ENCODE measurements around the gene SESN1. TPM values are rescaled to one million over a fixed set of nuclear protein-coding genes. Genes with fewer than 3 reads are reported as not detected.

SESN1 gene
- total RNA-seq, 1 experiment from 2014 or later: 17.5 TPM

DNA sequence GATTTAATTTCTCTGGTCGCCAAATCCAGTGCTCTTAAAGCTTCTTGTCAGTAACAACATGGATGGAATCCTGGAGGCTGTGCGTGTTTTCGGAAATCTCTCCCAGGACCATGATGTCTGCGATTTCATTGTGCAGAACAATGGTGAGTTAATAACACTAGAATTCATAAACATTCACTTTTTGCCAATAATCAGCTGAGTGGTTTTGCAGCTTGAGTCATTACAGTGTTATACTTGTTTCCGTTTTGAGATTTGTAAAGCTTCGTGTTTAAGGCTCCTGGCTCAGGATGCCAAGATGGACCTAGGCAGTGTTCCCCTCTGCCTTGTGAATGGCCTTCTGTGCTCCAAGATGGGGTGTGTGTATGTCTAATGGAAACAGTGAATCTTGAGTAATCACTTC lies 132.7 kb downstream of the SESN1 start:
- Histone ChIP-seq H3K79me1 (ENCODE audit: insufficient read depth, low read depth, low read length, poor library complexity, severe bottlenecking) (no peaks in the 10 kb centered on the region), H3K27ac (ENCODE audit: insufficient read length, low read depth, low read length) (no peak overlapping the region), H3T11ph (ENCODE audit: low read length) (no peak overlapping the region), H4K91ac (ENCODE audit: insufficient read length, low read depth, low read length) (no peak overlapping the region), H3K27me3 (ENCODE audit: insufficient read depth, low read length) (no peaks in the 10 kb centered on the region), H2BK15ac (ENCODE audit: low read depth, low read length) (no peak overlapping the region), H3K4me1 (ENCODE audit: insufficient read depth, low read length) (no peaks in the 10 kb centered on the region; the same call in 1 of the 2 replicates), H2BK120ac (ENCODE audit: low read depth, low read length, poor library complexity, severe bottlenecking) (no peak overlapping the region), H2AFZ (ENCODE audit: low read length) (no peak overlapping the region), H3K4me2 (ENCODE audit: insufficient read depth, insufficient read length, low read length) (no peak overlapping the region), H4K8ac (replicated peaks; ENCODE audit: insufficient read length, low read depth, low read length) (no peak overlapping the region), H3K9ac (ENCODE audit: extremely low read depth, insufficient read length, low read length) (no peak overlapping the region), H3K4ac (ENCODE audit: low read depth, low read length) (no peak overlapping the region), H3K79me2 (ENCODE audit: insufficient read depth, low read length) (no peaks in the 10 kb centered on the region), H3K18ac (ENCODE audit: insufficient read length, low read depth, low read length) (no peak overlapping the region), H4K5ac (ENCODE audit: insufficient read length, low read depth, low read length) (no peak overlapping the region), H3K56ac (ENCODE audit: insufficient read length, low read depth, low read length) (no peak overlapping the region), H3K23ac (ENCODE audit: insufficient read length, low read depth, low read length) (no peak overlapping the region), H4K20me1 (ENCODE audit: control insufficient read depth, insufficient read depth, insufficient read length) (no peaks in the 10 kb centered on the region), H2AK5ac (ENCODE audit: insufficient read length, low read length) (no peak overlapping the region), H3K14ac (ENCODE audit: insufficient read depth, low read length) (no peak overlapping the region), H2BK20ac (ENCODE audit: low read depth, low read length, poor library complexity, severe bottlenecking) (no peak overlapping the region), H3K9me3 (ENCODE audit: control insufficient read depth, low read depth, low read length) (no peaks in the 10 kb centered on the region), H2BK12ac (ENCODE audit: insufficient read length, low read depth, low read length) (no peak overlapping the region), H3K23me2 (ENCODE audit: insufficient read length, low read depth, low read length, poor library complexity, severe bottlenecking) (no peaks in the 10 kb centered on the region), H2BK5ac (ENCODE audit: insufficient read length, low read length) (no peak overlapping the region)
- TF ChIP-seq, protein P1, sequence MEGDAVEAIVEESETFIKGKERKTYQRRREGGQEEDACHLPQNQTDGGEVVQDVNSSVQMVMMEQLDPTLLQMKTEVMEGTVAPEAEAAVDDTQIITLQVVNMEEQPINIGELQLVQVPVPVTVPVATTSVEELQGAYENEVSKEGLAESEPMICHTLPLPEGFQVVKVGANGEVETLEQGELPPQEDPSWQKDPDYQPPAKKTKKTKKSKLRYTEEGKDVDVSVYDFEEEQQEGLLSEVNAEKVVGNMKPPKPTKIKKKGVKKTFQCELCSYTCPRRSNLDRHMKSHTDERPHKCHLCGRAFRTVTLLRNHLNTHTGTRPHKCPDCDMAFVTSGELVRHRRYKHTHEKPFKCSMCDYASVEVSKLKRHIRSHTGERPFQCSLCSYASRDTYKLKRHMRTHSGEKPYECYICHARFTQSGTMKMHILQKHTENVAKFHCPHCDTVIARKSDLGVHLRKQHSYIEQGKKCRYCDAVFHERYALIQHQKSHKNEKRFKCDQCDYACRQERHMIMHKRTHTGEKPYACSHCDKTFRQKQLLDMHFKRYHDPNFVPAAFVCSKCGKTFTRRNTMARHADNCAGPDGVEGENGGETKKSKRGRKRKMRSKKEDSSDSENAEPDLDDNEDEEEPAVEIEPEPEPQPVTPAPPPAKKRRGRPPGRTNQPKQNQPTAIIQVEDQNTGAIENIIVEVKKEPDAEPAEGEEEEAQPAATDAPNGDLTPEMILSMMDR (conservative IDR thresholded peaks at IDR 0.05): no peak
- WGBS (ENCODE audit: extremely low coverage, insufficient read length, low lambda C conversion rate): no CpG with 5 or more reads among the region's 6 CpGs
- no peak overlapping the region for H3K27ac Mint-ChIP-seq
- DNase-seq: no peak
- no peaks in the 10 kb centered on the region for H3K36me3 Mint-ChIP-seq (ENCODE audit: insufficient read depth in 1 of 3, low read depth in 3 of 3)
- no peaks in the 10 kb centered on the region for H3K9me3 Mint-ChIP-seq
- H3K27me3 Mint-ChIP-seq (ENCODE audit: low read depth): no peaks in the 10 kb centered on the region
- H3K4me1 Mint-ChIP-seq: peaks cover 18 to 19% of the 10 kb centered on the region in 2 experiments
- no peak overlapping the region for H3K4me3 Mint-ChIP-seq

Data from H9 (cell line).